CD4-positive, CD25-positive, alpha-beta regulatory T cell (primary cell): ENCODE results near the gene SAMMSON. TPM values are rescaled to one million over a fixed set of nuclear protein-coding genes. Genes with fewer than 3 reads are reported as not detected.

Source experiments
- ATAC-seq, 2 donors: fragments of 150-1000 bp; cut with Tn5 transposase; one replicate each; pipeline ENCODE4 v1.10.0; 2021; ENCODE audit warnings: low read depth in 2 of 2, moderate number of reproducible peaks in 2 of 2, moderate library complexity in 1 of 2
- DNase-seq, 3 donors: peaks; one replicate each; pipeline versions ENCODE4 v3.0.0 to v3.0.0-alpha.2; 2012 to 2022; ENCODE audit warnings: mixed read lengths in 1 of 3
- H3K27ac ChIP-seq: one replicate; pipeline ENCODE4 v1.7.0; 2013; ENCODE audit warnings: mild to moderate bottlenecking, low read length; ENCODE audit not compliant: insufficient read depth, poor library complexity, severe bottlenecking
- H3K27me3 ChIP-seq: one replicate; pipeline ENCODE4 v1.7.0; 2013; ENCODE audit warnings: low read length; ENCODE audit not compliant: control insufficient read depth, insufficient read depth
- H3K36me3 ChIP-seq: one replicate; pipeline ENCODE4 v1.7.0; 2013; ENCODE audit warnings: mild to moderate bottlenecking, low read length, moderate library complexity; ENCODE audit not compliant: control insufficient read depth, insufficient read depth
- H3K4me1 ChIP-seq: 2 replicates; pipeline ENCODE4 v1.7.0; 2013; ENCODE audit warnings: mild to moderate bottlenecking, low read length; ENCODE audit not compliant: insufficient read depth, control insufficient read depth, poor library complexity, severe bottlenecking
- H3K4me3 ChIP-seq: one replicate; pipeline ENCODE4 v1.7.0; 2013; ENCODE audit warnings: low read depth, mild to moderate bottlenecking, low read length, moderate library complexity
- H3K9me3 ChIP-seq, 2 experiments: 1 replicate in 1 of 2; 2 replicates in 1 of 2; pipeline ENCODE4 v1.7.0; 2013; ENCODE audit warnings: low read length in 2 of 2, mild to moderate bottlenecking in 1 of 2, moderate library complexity in 1 of 2; ENCODE audit not compliant: control insufficient read depth in 2 of 2
- H3K27ac Mint-ChIP-seq, 3 donors: one replicate each; pipeline ENCODE4 v1.8.0; 2020 to 2022; ENCODE audit warnings: mild to moderate bottlenecking in 3 of 3, mixed read lengths in 3 of 3, moderate library complexity in 2 of 3
- H3K27me3 Mint-ChIP-seq: one replicate; pipeline ENCODE4 v1.8.0; 2022; ENCODE audit warnings: mild to moderate bottlenecking, mixed read lengths
- H3K36me3 Mint-ChIP-seq: one replicate; pipeline ENCODE4 v1.8.0; 2020; ENCODE audit warnings: mixed read lengths
- H3K4me1 Mint-ChIP-seq, 4 donors: one replicate each; pipeline ENCODE4 v1.8.0; 2020 to 2022; ENCODE audit warnings: mixed read lengths in 4 of 4, mild to moderate bottlenecking in 1 of 4
- H3K4me3 Mint-ChIP-seq, 4 donors: one replicate each; pipeline ENCODE4 v1.8.0; 2020 to 2022; ENCODE audit warnings: mild to moderate bottlenecking in 4 of 4, mixed read lengths in 4 of 4, moderate library complexity in 3 of 4
- H3K9me3 Mint-ChIP-seq, 7 donors: one replicate each; pipeline ENCODE4 v1.8.0; 2020 to 2022; ENCODE audit warnings: mixed read lengths in 7 of 7, mild to moderate bottlenecking in 3 of 7, moderate library complexity in 2 of 7
- polyA plus RNA-seq, 4 donors: library from polyadenylated mRNA; unstranded; fragments of 300-500 nt; fragmentation: Illumina TruSeq; gene quantifications; one replicate each; pipeline ENCODE4 v1.2.3, GENCODE V29; 2021
- total RNA-seq: library from RNA; stranded (reverse); gene quantifications from one replicate; pipeline ENCODE4 v1.2.3, GENCODE V29; 2022

SAMMSON gene
- total and polyA plus RNA-seq, 5 donors from 2014 or later, result not detected

DNA sequence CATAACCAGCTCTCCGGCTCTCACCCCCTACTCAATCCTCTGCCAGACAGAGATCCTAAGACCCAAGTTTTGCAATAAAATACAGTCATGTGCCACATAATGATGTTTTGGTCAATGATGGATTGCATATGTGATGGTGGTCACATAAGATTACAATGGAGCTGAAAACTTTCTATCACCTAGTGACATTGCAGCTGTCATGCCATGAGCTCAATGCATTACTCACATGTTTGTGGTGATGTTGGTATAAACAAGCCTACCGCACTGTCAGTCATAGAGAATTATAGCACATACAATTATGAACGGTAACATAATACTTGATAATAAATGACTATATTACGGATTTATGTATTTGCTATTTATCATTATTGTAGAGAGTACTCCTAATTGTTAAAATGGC lies 26.9 kb upstream of the SAMMSON start:
- Mint-ChIP-seq H3K27ac (no peak overlapping the region), H3K9me3 (peaks cover 0 to 12% (median 1%) of the 10 kb centered on the region in 7 donors), H3K27me3 (no peaks in the 10 kb centered on the region), H3K4me3 (no peak overlapping the region), H3K36me3 (no peaks in the 10 kb centered on the region), H3K4me1 (no peaks in the 10 kb centered on the region)
- no peaks in the 10 kb centered on the region for H3K27me3 ChIP-seq
- ATAC-seq, result no peak
- H3K9me3 ChIP-seq, result peaks cover 0 to 1% of the 10 kb centered on the region in 2 experiments
- no peak overlapping the region for H3K4me3 ChIP-seq
- H3K4me1 ChIP-seq, result no peaks in the 10 kb centered on the region
- DNase-seq, result no peak
- H3K27ac ChIP-seq, result no peak overlapping the region
- no peaks in the 10 kb centered on the region for H3K36me3 ChIP-seq

DNA sequence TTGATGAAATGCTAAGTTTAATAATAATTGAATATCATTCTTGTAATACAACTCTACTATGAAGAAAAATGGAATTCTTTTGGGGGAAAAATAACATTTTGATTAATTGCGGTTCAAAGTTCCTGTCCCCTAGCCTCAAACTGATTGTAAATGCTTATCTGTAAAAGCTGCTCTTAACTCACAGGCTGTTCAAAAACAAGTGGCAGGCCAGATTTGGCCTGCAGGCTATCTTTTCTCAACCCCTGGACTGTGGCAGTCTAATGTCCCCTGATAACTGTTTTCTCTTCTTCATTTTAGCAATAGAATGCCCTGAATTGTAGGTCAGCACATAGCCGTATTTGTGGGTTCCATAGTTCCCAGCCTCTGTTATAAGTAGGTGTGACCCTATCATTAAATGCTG lies 23.5 kb upstream of the SAMMSON start:
- Mint-ChIP-seq H3K9me3 (peaks cover 2 to 20% (median 6%) of the 10 kb centered on the region in 7 donors), H3K4me3 (no peak overlapping the region), H3K27me3 (no peaks in the 10 kb centered on the region), H3K4me1 (no peaks in the 10 kb centered on the region), H3K27ac (no peak overlapping the region), H3K36me3 (no peaks in the 10 kb centered on the region)
- H3K4me3 ChIP-seq, result no peak overlapping the region
- no peaks in the 10 kb centered on the region for H3K27me3 ChIP-seq
- H3K9me3 ChIP-seq, result peaks cover 0 to 6% of the 10 kb centered on the region in 2 experiments
- H3K36me3 ChIP-seq, result no peaks in the 10 kb centered on the region
- no peak overlapping the region for H3K27ac ChIP-seq
- ATAC-seq (no peak), DNase-seq (no peak)
- H3K4me1 ChIP-seq, result no peaks in the 10 kb centered on the region

DNA sequence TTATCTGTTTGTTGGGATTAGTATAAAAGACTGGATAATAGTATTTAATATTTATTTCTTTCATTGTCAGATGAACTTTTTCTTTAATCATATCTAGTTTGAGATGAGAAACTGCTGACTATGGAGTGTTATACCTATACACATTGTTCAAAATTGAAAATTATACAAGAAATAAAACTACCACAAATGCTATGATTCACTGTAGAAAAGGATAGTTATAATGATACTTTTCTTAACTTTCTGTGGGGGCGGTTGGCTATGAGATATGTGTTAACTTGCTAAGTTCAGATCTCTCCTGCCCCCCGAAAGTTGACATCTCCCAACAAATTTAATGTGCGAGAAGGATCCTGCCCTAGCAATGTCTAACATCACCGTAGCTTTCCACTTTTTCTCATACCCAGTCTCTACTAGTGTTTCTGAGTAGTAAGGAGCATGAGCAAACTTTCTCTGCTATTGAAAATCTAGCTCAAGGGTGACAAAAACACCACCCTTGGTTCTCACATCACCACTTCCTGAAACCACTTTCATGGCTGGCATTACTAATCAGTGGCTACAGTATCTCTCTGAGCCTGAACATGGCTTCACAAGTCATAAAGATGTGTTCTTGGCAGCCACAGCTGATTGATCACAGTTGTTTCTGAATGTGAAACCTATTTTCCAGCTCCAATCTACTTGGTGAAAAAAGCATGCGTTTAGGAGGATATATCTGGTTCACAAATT lies 15.8 kb upstream of the SAMMSON start:
- H3K4me1 Mint-ChIP-seq, result no peaks in the 10 kb centered on the region

DNA sequence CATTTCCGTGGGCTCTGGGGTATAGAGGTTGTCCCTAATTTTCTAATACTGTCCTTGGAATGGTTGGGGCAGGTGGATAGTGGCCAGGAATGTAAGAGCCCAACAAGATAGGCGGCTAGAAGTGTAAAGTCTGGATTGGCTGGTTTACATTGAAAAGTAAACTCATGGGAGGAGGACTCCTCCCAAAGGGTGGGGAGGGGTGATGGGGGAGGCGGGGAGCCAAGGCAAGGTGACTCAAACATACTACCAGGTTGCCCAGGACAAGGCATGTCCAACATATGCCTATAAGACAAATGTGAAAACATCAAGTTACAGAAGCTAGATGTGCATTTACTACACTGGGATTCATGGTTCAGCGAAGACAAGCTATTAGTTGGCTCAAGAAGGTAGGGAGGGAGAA lies 14.3 kb upstream of the SAMMSON start:
- Histone ChIP-seq H3K4me3 (no peak overlapping the region), H3K4me1 (no peaks in the 10 kb centered on the region), H3K9me3 (no peaks in the 10 kb centered on the region), H3K36me3 (no peaks in the 10 kb centered on the region), H3K27me3 (no peaks in the 10 kb centered on the region), H3K27ac (no peak overlapping the region)
- no peak overlapping the region for H3K27ac Mint-ChIP-seq
- H3K27me3 Mint-ChIP-seq, result no peaks in the 10 kb centered on the region
- no peaks in the 10 kb centered on the region for H3K4me1 Mint-ChIP-seq
- DNase-seq (no peak), ATAC-seq (no peak)
- no peak overlapping the region for H3K4me3 Mint-ChIP-seq
- peaks cover 0 to 1% (median 0%) of the 10 kb centered on the region in 7 donors for H3K9me3 Mint-ChIP-seq
- H3K36me3 Mint-ChIP-seq, result no peaks in the 10 kb centered on the region

More for the DNA sequence above, 15.8 kb upstream of the SAMMSON start:
- H3K4me3 ChIP-seq, result no peak overlapping the region
- no peak overlapping the region for H3K4me3 Mint-ChIP-seq
- H3K9me3 Mint-ChIP-seq, result peaks cover 0 to 7% (median 1%) of the 10 kb centered on the region in 7 donors
- no peaks in the 10 kb centered on the region for H3K9me3 ChIP-seq
- no peaks in the 10 kb centered on the region for H3K27me3 Mint-ChIP-seq
- DNase-seq (no peak), ATAC-seq (no peak)
- no peaks in the 10 kb centered on the region for H3K27me3 ChIP-seq
- no peak overlapping the region for H3K27ac ChIP-seq
- H3K27ac Mint-ChIP-seq, result no peak overlapping the region
- H3K36me3 ChIP-seq, result no peaks in the 10 kb centered on the region
- H3K4me1 ChIP-seq, result no peaks in the 10 kb centered on the region
- no peaks in the 10 kb centered on the region for H3K36me3 Mint-ChIP-seq

DNA sequence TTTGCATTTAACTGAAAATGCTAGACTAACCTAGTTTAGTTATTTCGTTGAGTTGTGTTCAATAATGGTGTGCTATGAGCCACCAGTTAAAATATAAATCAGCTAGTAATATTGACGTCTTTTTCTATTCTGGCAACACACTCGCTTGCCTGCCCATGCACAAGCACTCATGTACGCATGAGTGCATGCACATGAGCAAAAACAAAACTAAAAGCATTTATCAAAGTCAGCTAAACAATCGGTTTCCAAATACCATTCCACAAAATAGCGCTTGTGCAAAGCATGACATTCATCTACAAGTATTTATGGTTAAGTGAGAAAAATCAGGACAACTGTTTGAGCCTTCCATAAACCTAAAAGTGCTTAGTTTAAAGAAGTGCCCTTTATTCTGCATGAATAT lies 13.1 kb upstream of the SAMMSON start:
- no peaks in the 10 kb centered on the region for H3K9me3 ChIP-seq
- Mint-ChIP-seq H3K4me3 (no peak overlapping the region), H3K36me3 (no peaks in the 10 kb centered on the region), H3K9me3 (no peaks in the 10 kb centered on the region), H3K27me3 (no peaks in the 10 kb centered on the region), H3K4me1 (no peaks in the 10 kb centered on the region), H3K27ac (no peak overlapping the region)
- no peaks in the 10 kb centered on the region for H3K36me3 ChIP-seq
- no peak for DNase-seq
- H3K27ac ChIP-seq, result no peak overlapping the region
- H3K4me3 ChIP-seq, result no peak overlapping the region
- no peaks in the 10 kb centered on the region for H3K4me1 ChIP-seq
- no peaks in the 10 kb centered on the region for H3K27me3 ChIP-seq
- ATAC-seq, result no peak

DNA sequence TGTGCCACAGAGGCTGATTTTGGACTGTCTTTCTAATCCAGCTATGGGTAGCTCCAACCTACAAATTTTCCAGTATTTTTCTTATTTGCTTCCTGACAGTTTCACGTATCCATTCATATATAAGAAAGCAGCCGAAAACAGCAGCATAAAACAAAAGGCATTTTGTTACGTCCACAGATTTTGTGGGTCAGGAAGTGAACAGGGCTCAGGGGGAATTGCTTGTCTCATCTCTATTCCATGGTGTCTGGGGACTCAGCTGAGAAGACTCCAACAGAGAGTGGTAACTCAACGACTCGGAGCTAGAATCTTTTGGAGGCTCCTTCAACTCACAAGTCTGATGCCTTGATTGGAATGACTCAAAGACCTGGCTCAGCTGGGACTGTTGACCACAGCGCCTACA lies 11.7 kb upstream of the SAMMSON start:
- Histone ChIP-seq H3K36me3 (no peaks in the 10 kb centered on the region), H3K4me1 (no peaks in the 10 kb centered on the region), H3K27me3 (no peaks in the 10 kb centered on the region), H3K9me3 (no peaks in the 10 kb centered on the region), H3K27ac (no peak overlapping the region), H3K4me3 (no peak overlapping the region)
- Mint-ChIP-seq H3K4me3 (no peak overlapping the region), H3K9me3 (peaks cover 0 to under 1% (median 0%) of the 10 kb centered on the region in 7 donors), H3K27ac (no peak overlapping the region), H3K27me3 (no peaks in the 10 kb centered on the region), H3K4me1 (no peaks in the 10 kb centered on the region), H3K36me3 (no peaks in the 10 kb centered on the region)
- DNase-seq, result no peak
- no peak for ATAC-seq

DNA sequence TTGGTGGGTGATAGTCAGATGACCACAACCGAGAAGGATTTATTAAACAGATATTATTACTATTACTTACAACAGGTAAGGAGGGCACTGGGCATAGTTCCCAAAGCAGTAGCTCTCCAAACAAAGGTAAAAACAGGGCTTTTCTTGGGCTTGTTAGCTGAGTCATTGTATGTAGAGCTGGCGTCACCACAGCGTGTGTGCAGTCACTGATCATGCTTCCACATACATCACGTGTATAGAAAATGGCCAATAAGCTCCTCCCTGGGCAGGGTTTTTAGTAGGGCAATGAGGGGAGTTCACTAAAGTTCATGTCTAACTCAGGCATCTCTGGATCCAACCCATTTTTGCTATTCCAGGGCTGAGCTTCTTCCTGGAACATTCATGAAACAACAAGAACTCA lies 5.8 kb upstream of the SAMMSON start:
- no peaks in the 10 kb centered on the region for H3K4me1 ChIP-seq
- no peaks in the 10 kb centered on the region for H3K9me3 ChIP-seq
- H3K4me1 Mint-ChIP-seq, result no peaks in the 10 kb centered on the region
- H3K4me3 ChIP-seq, result no peak overlapping the region
- peaks cover 0 to 2% (median 0%) of the 10 kb centered on the region in 7 donors for H3K9me3 Mint-ChIP-seq
- ATAC-seq (no peak), DNase-seq (no peak)
- no peak overlapping the region for H3K27ac Mint-ChIP-seq
- H3K4me3 Mint-ChIP-seq, result no peak overlapping the region
- no peak overlapping the region for H3K27ac ChIP-seq
- H3K36me3 ChIP-seq, result no peaks in the 10 kb centered on the region
- H3K27me3 Mint-ChIP-seq, result no peaks in the 10 kb centered on the region
- H3K36me3 Mint-ChIP-seq, result no peaks in the 10 kb centered on the region
- no peaks in the 10 kb centered on the region for H3K27me3 ChIP-seq

DNA sequence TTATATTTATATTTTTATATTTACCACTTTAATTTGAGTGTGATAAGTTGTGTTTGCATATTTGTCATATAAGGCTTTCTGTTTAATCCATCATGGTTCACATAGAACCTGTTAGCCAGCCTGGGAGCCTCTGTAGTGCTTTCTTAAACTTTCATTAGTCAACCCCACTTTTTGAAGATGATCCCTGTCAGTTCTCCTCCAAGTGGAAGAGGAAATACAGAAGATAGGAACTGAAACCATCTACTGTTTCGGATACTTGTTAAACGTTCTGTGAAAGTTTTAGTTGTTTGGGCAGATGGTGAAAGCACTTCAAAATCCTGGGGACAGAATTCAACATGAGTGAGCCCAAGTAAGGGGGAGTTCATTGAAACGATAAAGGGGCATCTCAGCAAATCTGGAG lies 4.6 kb upstream of the SAMMSON start:
- no peaks in the 10 kb centered on the region for H3K4me1 ChIP-seq
- no peaks in the 10 kb centered on the region for H3K4me1 Mint-ChIP-seq
- H3K4me3 ChIP-seq, result no peak overlapping the region
- DNase-seq, result no peak
- no peaks in the 10 kb centered on the region for H3K36me3 Mint-ChIP-seq
- ATAC-seq, result no peak
- H3K27me3 Mint-ChIP-seq, result no peaks in the 10 kb centered on the region
- H3K4me3 Mint-ChIP-seq, result no peak overlapping the region
- no peaks in the 10 kb centered on the region for H3K36me3 ChIP-seq
- no peaks in the 10 kb centered on the region for H3K27me3 ChIP-seq
- peaks cover 0 to 3% (median 0%) of the 10 kb centered on the region in 7 donors for H3K9me3 Mint-ChIP-seq
- H3K27ac Mint-ChIP-seq, result no peak overlapping the region
- H3K9me3 ChIP-seq, result no peaks in the 10 kb centered on the region
- H3K27ac ChIP-seq, result no peak overlapping the region
